ENCODE measurements around the gene SCUBE1. TPM values are rescaled to one million over a fixed set of nuclear protein-coding genes. Genes with fewer than 3 reads are reported as not detected.

Gene SCUBE1
- total RNA-seq, 4 donors from 2014 or later = 0.38 to 4.0 (median 2.1) TPM

DNA sequence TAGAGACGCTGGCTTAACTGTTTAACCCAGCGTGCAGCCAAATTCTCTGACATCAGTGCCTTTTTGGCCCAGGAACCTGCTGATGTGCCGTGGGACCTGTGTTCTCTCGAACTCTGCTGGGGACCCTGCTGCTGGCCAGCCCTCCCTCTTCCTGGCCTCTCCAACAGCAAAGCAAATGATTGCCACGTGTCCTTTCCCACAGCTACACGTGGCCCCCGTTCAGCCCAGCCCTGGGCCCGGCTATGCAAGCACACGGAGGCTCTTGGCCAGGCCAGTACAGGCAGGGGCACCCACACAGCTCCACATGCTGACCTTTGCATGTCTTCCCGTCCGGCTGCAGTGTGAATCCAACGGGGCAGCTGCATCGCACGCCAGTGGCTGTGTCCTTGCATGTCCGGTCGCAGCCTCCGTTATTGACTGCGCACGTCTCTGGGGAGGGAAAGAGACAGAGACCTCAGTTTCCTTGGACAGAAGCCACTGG lies 104.6 kb downstream of the SCUBE1 start:
- 52 to 86% methylated on average over 8 to 9 of the region's 19 CpGs for WGBS, 2 donors

GRCh38 chr22:43237280-43237679 lies 105.9 kb downstream of the SCUBE1 start:
- Histone ChIP-seq H3K27me3 (peaks cover 0 to 13% (median 0%) of the 10 kb centered on the region in 4 donors), H3K4me1 (peaks cover 0 to 6% (median 0%) of the 10 kb centered on the region in 3 donors), H3K27ac (no peak overlapping the region), H3K4me3 (no peak overlapping the region), H3K9me3 (no peaks in the 10 kb centered on the region), H3K36me3 (no peaks in the 10 kb centered on the region)
- intact Hi-C loops (cut with DNase I) = loop anchor here (10.0 kb wide), 1 partner anchor 108 kb away; the partner anchor contains the start of gene SCUBE1
- TF ChIP-seq, protein P1, sequence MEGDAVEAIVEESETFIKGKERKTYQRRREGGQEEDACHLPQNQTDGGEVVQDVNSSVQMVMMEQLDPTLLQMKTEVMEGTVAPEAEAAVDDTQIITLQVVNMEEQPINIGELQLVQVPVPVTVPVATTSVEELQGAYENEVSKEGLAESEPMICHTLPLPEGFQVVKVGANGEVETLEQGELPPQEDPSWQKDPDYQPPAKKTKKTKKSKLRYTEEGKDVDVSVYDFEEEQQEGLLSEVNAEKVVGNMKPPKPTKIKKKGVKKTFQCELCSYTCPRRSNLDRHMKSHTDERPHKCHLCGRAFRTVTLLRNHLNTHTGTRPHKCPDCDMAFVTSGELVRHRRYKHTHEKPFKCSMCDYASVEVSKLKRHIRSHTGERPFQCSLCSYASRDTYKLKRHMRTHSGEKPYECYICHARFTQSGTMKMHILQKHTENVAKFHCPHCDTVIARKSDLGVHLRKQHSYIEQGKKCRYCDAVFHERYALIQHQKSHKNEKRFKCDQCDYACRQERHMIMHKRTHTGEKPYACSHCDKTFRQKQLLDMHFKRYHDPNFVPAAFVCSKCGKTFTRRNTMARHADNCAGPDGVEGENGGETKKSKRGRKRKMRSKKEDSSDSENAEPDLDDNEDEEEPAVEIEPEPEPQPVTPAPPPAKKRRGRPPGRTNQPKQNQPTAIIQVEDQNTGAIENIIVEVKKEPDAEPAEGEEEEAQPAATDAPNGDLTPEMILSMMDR (IDR thresholded peaks at IDR 0.05) = no peak
- no peak for TF ChIP-seq POLR2A (IDR thresholded peaks at IDR 0.05)
- 63 to 67% methylated on average over 2 to 5 of the region's 9 CpGs for WGBS, 2 donors
- no peak for DNase-seq

More for the DNA sequence above, 104.6 kb downstream of the SCUBE1 start:
- DNase-seq = no peak
- Histone ChIP-seq H3K27ac (no peak overlapping the region), H3K36me3 (no peaks in the 10 kb centered on the region), H3K27me3 (peaks cover 0 to 7% (median 0%) of the 10 kb centered on the region in 4 donors), H3K9me3 (no peaks in the 10 kb centered on the region), H3K4me3 (no peak overlapping the region), H3K4me1 (peaks cover 0 to 6% (median 0%) of the 10 kb centered on the region in 3 donors)
- TF ChIP-seq, protein P1 (IDR thresholded peaks at IDR 0.05) = no peak
- TF ChIP-seq POLR2A (IDR thresholded peaks at IDR 0.05) = no peak
- intact Hi-C loops (cut with DNase I) = loop anchor here (10.0 kb wide), 1 partner anchor 106 kb away; the partner anchor contains the start of gene SCUBE1

DNA sequence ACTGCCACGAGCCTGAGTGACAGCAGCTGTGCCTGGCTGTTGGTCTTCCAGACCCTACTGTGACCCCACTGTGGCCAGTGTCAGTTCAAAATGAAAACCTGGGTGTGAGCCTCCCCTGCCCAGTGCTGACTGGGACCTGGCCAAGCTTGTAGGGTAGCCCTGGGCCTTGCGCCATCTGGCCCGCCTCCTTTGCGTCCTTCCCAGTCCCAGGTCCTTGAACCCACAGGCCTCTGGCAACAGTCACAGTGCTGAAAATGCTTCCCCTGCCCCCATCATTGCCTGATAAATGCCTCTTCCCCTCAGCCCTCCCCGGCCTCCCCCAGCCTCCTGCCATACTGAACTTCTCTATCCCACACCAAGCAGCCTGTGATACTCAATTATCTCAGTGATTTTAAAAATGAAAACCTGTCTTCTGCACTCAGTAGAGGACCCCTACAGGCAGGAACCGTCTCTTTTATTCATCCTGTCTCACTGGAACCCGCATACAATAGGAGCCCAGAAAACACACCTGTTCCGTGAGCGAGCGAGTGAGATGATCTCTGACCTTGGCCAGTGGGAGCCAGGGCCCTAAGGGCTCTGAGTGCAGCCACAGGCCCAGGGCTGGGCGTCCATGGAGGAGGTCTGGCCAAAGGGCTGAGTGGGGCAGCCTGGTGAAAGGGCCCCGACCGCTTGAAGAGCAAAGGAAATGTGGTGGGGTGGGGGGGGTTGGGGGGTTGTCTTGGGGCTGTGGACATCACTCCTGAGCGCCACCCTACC lies 106.6 kb downstream of the SCUBE1 start:
- H3K27me3 ChIP-seq = peaks cover 0 to 20% (median 0%) of the 10 kb centered on the region in 4 donors
- DNase-seq = no peak
- intact Hi-C loops (cut with DNase I) = loop anchor here (10.0 kb wide), 1 partner anchor 108 kb away; the partner anchor contains the start of gene SCUBE1
- WGBS, 2 donors = 60 to 68% methylated on average over 7 to 8 of the region's 14 CpGs
- no peaks in the 10 kb centered on the region for H3K36me3 ChIP-seq
- H3K27ac ChIP-seq = no peak overlapping the region
- H3K4me3 ChIP-seq = no peak overlapping the region
- no peaks in the 10 kb centered on the region for H3K9me3 ChIP-seq
- peaks cover 0 to 6% (median 0%) of the 10 kb centered on the region in 3 donors for H3K4me1 ChIP-seq
- no peak for TF ChIP-seq POLR2A (IDR thresholded peaks at IDR 0.05)
- TF ChIP-seq, protein P1 (IDR thresholded peaks at IDR 0.05) = no peak

GRCh38 chr22:43235445-43236409 lies 107.4 kb downstream of the SCUBE1 start:
- Histone ChIP-seq H3K27ac (no peak overlapping the region), H3K27me3 (peaks cover 0 to 23% (median 0%) of the 10 kb centered on the region in 4 donors), H3K36me3 (no peaks in the 10 kb centered on the region), H3K4me3 (no peak overlapping the region), H3K4me1 (peaks cover 0 to 9% (median 0%) of the 10 kb centered on the region in 3 donors), H3K9me3 (no peaks in the 10 kb centered on the region)
- intact Hi-C loops (cut with DNase I) = loop anchor here (10.0 kb wide), 1 partner anchor 109 kb away; the partner anchor contains the start of gene SCUBE1
- TF ChIP-seq, protein P1 (IDR thresholded peaks at IDR 0.05) = no peak
- TF ChIP-seq POLR2A (IDR thresholded peaks at IDR 0.05) = no peak
- WGBS, 2 donors = 62 to 68% methylated on average over 12 to 20 of the region's 22 CpGs
- no peak for DNase-seq

Measured in esophagus squamous epithelium (tissue), 5 donors.